ENCODE measurements around the gene NMU.

- TF ChIP-seq CTCF (IDR thresholded peaks at IDR 0.05 in 4 of 5, conservative IDR thresholded peaks at IDR 0.05 in 1 of 5) = no peak
- no peak for TF ChIP-seq POLR2A (IDR thresholded peaks at IDR 0.05)
Observed at GRCh38 chr4:55684276-55684675, 48.2 kb upstream of the NMU start.
